ENCODE data around the gene ABLIM2.

DNA sequence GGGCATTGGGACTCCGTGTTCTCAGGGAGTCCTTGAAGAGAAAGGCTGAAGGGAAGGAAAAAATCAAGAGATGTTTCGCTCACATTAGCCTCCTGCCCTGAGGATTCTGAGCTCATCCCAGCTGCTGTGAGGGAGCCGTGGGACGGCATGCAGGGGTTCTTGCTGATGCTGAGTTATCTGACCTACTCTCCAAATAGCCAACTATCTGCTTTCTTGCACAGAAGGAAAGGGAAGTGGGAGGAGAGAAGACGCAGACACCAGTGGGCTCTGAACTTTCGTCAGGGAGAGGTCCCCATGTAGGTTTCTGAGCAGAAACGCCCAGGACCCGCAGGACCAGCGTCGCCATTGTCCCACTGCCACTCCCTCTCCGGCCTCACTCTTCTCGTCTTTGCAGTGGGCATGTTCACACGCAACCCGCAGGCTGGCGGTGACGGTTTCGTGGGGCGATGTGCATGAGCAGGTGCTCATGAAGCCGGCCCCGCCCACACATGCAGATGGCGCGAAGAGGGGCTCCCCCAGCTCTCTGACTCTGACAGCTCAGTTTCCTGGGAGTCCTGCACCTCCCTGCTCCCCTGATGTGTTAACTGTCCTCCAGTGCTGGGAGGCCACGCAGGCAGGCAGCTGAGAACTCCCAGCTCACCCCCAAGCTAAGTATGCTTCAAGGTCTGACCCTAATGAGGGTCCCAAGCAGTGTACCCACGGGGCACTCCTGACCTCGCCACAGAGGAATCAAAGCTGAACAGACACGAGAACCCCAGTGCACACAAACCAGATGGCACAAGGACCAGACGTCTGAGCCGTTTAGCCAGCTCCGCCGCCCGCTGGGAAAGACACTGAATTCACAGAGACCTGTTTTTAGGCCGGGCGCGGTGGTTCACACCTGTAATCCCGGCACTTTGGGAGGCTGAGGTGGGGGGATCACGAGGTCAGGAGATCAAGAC, 13.6 kb upstream of the ABLIM2 start:
- TF ChIP-seq ZZZ3 (CRISPR knock-in tag; IDR thresholded peaks at IDR 0.05; ENCODE audit: borderline replicate concordance): no peak
- no peak for TF ChIP-seq ZNF660 (CRISPR knock-in tag; IDR thresholded peaks at IDR 0.05; ENCODE audit: borderline replicate concordance, low read depth)
- no peak for TF ChIP-seq SP140L (CRISPR knock-in tag; IDR thresholded peaks at IDR 0.05; ENCODE audit: borderline replicate concordance)
- TF ChIP-seq, protein P1, sequence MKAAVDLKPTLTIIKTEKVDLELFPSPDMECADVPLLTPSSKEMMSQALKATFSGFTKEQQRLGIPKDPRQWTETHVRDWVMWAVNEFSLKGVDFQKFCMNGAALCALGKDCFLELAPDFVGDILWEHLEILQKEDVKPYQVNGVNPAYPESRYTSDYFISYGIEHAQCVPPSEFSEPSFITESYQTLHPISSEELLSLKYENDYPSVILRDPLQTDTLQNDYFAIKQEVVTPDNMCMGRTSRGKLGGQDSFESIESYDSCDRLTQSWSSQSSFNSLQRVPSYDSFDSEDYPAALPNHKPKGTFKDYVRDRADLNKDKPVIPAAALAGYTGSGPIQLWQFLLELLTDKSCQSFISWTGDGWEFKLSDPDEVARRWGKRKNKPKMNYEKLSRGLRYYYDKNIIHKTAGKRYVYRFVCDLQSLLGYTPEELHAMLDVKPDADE (CRISPR knock-in tag; IDR thresholded peaks at IDR 0.05): no peak
- TF ChIP-seq CREB1 (IDR thresholded peaks at IDR 0.05): no peak
- no peak for TF ChIP-seq CREB1 (CRISPR knock-in tag; IDR thresholded peaks at IDR 0.05)
- no peak for TF ChIP-seq SALL2 (CRISPR knock-in tag; IDR thresholded peaks at IDR 0.05)
- TF ChIP-seq, protein P2, sequence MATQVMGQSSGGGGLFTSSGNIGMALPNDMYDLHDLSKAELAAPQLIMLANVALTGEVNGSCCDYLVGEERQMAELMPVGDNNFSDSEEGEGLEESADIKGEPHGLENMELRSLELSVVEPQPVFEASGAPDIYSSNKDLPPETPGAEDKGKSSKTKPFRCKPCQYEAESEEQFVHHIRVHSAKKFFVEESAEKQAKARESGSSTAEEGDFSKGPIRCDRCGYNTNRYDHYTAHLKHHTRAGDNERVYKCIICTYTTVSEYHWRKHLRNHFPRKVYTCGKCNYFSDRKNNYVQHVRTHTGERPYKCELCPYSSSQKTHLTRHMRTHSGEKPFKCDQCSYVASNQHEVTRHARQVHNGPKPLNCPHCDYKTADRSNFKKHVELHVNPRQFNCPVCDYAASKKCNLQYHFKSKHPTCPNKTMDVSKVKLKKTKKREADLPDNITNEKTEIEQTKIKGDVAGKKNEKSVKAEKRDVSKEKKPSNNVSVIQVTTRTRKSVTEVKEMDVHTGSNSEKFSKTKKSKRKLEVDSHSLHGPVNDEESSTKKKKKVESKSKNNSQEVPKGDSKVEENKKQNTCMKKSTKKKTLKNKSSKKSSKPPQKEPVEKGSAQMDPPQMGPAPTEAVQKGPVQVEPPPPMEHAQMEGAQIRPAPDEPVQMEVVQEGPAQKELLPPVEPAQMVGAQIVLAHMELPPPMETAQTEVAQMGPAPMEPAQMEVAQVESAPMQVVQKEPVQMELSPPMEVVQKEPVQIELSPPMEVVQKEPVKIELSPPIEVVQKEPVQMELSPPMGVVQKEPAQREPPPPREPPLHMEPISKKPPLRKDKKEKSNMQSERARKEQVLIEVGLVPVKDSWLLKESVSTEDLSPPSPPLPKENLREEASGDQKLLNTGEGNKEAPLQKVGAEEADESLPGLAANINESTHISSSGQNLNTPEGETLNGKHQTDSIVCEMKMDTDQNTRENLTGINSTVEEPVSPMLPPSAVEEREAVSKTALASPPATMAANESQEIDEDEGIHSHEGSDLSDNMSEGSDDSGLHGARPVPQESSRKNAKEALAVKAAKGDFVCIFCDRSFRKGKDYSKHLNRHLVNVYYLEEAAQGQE (IDR thresholded peaks at IDR 0.05; ENCODE audit: borderline replicate concordance in 1 of 2, low read depth in 1 of 2, low read length in 2 of 2): no peak
- no peak for TF ChIP-seq ZNF333 (CRISPR knock-in tag; IDR thresholded peaks at IDR 0.05; ENCODE audit: borderline replicate concordance)
- no peak for TF ChIP-seq ZNF232 (CRISPR knock-in tag; IDR thresholded peaks at IDR 0.05; ENCODE audit: borderline replicate concordance)
- no peak for TF ChIP-seq FOSL1 (CRISPR knock-in tag; IDR thresholded peaks at IDR 0.05; ENCODE audit: borderline replicate concordance)

Data from HepG2 (cell line).